ENCODE results near the gene LIPA.

GRCh38 chr10:89270153-89270483 lies 18.5 kb upstream of the LIPA start:
- TF ChIP-seq POLR2A (IDR thresholded peaks at IDR 0.05; ENCODE audit: low read length) (no peak), GATA1 (IDR thresholded peaks at IDR 0.05; ENCODE audit: low read depth, low read length) (no peak)
